PC-9 (cell line): Measurements from ENCODE around the gene OR2V1. TPM values are rescaled to one million over a fixed set of nuclear protein-coding genes. Genes with fewer than 3 reads are reported as not detected.

Experiments
- BruUV-seq: library from RNA; stranded (reverse); fragments of 400-500 nt; replicated peaks from 2 replicates; lab custom pipeline; 2021; lab: Mats Ljungman, UMichigan
- CTCF ChIA-PET: fragments of 300-600 bp; sonication (Branson Sonifier 250); formaldehyde crosslinking; loops from one replicate; lab custom pipeline; 2022; ENCODE audit warnings: antibody characterized with exemption; lab: Charles Lee
- POLR2A ChIA-PET: fragments of 300-600 bp; sonication (Branson Sonifier 250); formaldehyde crosslinking; loops from one replicate; lab custom pipeline; 2022; ENCODE audit warnings: antibody characterized with exemption; ENCODE audit not compliant: unreplicated experiment; lab: Charles Lee
- DNase-seq, 2 experiments: peaks; one replicate each; pipeline versions ENCODE4 v3.0.0 to v3.0.0-alpha.2; 2015 to 2022; ENCODE audit warnings: mixed read lengths in 1 of 2
- H2AFZ ChIP-seq: fragments of 200-600 bp; sonication (generic); 2 replicates; pipeline ENCODE4 v1.8.1; 2017; ENCODE audit warnings: antibody characterized with exemption
- H3F3A ChIP-seq: fragments of 200-600 bp; sonication (generic); 2 replicates; pipeline ENCODE4 v1.8.1; 2017; ENCODE audit warnings: antibody characterized with exemption, mild to moderate bottlenecking, low read depth; ENCODE audit not compliant: insufficient read depth
- H3K27ac ChIP-seq: fragments of 200-600 bp; sonication (generic); 2 replicates; pipeline ENCODE4 v1.6.1; 2016; ENCODE audit warnings: mixed run types
- H3K27me3 ChIP-seq: fragments of 200-600 bp; sonication (generic); 2 replicates; pipeline ENCODE4 v1.6.1; 2016; ENCODE audit warnings: low read depth, mixed run types; ENCODE audit not compliant: insufficient read depth
- H3K36me3 ChIP-seq: fragments of 200-600 bp; sonication (generic); 2 replicates; pipeline ENCODE4 v1.6.1; 2016; ENCODE audit warnings: low read depth, mixed run types
- H3K4me1 ChIP-seq: fragments of 200-600 bp; sonication (generic); replicated peaks from 2 replicates; pipeline ENCODE4 v1.6.1; 2016; ENCODE audit warnings: mixed run types; ENCODE audit not compliant: insufficient read depth
- H3K4me2 ChIP-seq: fragments of 200-600 bp; sonication (generic); 2 replicates; pipeline ENCODE4 v1.6.1; 2017; ENCODE audit warnings: mixed run types
- H3K4me3 ChIP-seq: fragments of 200-600 bp; sonication (generic); 2 replicates; pipeline ENCODE4 v1.6.1; 2016; ENCODE audit warnings: mixed run types
- H3K79me2 ChIP-seq: fragments of 200-600 bp; sonication (generic); 2 replicates; pipeline ENCODE4 v1.6.1; 2017; ENCODE audit warnings: low read depth, mixed run types
- H3K9me2 ChIP-seq: fragments of 200-600 bp; sonication (generic); 2 replicates; pipeline ENCODE4 v1.8.1; 2017; ENCODE audit warnings: mild to moderate bottlenecking; ENCODE audit not compliant: insufficient read depth
- H3K9me3 ChIP-seq: fragments of 200-600 bp; sonication (generic); 2 replicates; pipeline ENCODE4 v1.8.1; 2016; ENCODE audit warnings: low read depth; ENCODE audit not compliant: insufficient read depth
- H4K20me1 ChIP-seq: fragments of 200-600 bp; sonication (generic); 2 replicates; pipeline ENCODE4 v1.8.1; 2017; ENCODE audit not compliant: insufficient read depth
- EZH2 ChIP-seq: fragments of 200-600 bp; sonication (generic); IDR thresholded peaks from 2 replicates; pipeline ENCODE4 v1.8.0; 2017; ENCODE audit warnings: antibody characterized with exemption, low read depth
- intact Hi-C: fragments of 100-400 bp; cut with micrococcal nuclease; formaldehyde crosslinking; loops from one replicate; pipeline ENCODE4 v1.10.0; 2022; ENCODE audit not compliant: unreplicated experiment
- total RNA-seq: library from RNA; stranded (reverse); gene quantifications from 2 replicates; pipeline ENCODE4 v1.2.3, GENCODE V29; 2021
- TF ChIP-seq, protein P1 (sequence below): fragments of 200-600 bp; sonication (generic); conservative IDR thresholded peaks from 2 replicates; pipeline ENCODE4 v1.6.1; 2017; ENCODE audit warnings: mixed run types, antibody characterized with exemption, mild to moderate bottlenecking, moderate library complexity

The OR2V1 gene
- total RNA-seq, 1 experiment from 2014 or later = not detected

DNA sequence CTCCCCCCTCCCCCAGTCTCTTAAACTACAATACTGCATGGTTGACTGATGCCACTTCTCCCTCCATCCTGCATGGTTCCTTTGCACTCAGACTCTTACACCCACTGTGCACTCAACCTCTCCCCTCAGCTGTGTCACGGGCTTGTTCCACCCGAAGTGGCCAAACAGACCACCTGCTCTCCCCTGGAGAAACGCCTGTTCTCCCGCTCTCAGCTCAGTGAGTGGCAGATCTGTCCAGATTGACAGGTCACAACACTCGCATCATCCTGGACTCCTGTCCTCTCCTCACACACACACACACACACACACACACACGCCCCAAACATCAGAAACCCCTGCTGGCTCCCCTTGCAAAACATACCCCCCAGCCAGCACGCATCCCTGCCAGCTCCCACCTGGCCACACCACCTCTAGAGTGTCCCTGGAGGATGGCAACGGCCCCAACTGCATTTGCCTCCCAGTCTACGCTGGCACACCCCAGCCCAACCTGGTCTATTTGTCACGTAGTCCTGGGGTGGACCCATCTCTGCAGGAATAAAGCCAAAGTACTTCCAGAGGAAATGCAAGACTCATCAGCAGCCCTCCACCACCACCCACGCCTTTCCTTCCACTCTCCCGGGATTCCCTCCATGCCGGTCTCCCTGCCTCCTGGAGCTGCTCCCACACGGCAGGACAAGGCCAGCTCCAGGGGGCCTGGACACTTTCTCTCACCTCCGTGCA lies 2.9 kb downstream of the OR2V1 start:
- intact Hi-C loops = no loop called here
- POLR2A ChIA-PET = no interaction called here

DNA sequence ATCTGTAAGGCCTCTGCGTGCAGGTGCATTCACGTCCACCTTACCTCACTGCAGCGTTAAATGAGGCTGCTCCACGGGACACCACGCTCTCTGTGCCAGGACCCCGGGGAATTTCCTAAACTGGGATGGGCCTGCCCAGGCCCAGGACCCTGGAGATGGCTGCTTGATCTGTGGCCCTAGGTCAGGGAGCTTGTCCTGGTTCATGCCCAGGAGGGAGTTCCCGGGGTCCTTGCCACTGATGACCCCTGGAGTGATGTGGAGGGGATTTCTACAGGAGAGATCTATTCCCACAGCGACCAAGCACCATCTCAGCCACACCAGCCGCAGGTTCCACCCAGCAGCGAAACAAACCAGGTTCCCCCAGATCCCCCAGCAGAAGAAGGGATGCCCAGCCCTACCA lies 3.5 kb downstream of the OR2V1 start:
- Histone ChIP-seq H2AFZ (no peak overlapping the region), H3K4me1 (no peaks in the 10 kb centered on the region), H3K9me2 (no peaks in the 10 kb centered on the region), H3K4me2 (no peak overlapping the region), H4K20me1 (no peaks in the 10 kb centered on the region), H3K9me3 (no peaks in the 10 kb centered on the region), H3K79me2 (no peaks in the 10 kb centered on the region), H3K36me3 (no peaks in the 10 kb centered on the region), H3K27me3 (no peaks in the 10 kb centered on the region), H3K27ac (no peak overlapping the region), H3K4me3 (no peak overlapping the region), H3F3A (no peaks in the 10 kb centered on the region)
- no peak for DNase-seq
- TF ChIP-seq, protein P1, sequence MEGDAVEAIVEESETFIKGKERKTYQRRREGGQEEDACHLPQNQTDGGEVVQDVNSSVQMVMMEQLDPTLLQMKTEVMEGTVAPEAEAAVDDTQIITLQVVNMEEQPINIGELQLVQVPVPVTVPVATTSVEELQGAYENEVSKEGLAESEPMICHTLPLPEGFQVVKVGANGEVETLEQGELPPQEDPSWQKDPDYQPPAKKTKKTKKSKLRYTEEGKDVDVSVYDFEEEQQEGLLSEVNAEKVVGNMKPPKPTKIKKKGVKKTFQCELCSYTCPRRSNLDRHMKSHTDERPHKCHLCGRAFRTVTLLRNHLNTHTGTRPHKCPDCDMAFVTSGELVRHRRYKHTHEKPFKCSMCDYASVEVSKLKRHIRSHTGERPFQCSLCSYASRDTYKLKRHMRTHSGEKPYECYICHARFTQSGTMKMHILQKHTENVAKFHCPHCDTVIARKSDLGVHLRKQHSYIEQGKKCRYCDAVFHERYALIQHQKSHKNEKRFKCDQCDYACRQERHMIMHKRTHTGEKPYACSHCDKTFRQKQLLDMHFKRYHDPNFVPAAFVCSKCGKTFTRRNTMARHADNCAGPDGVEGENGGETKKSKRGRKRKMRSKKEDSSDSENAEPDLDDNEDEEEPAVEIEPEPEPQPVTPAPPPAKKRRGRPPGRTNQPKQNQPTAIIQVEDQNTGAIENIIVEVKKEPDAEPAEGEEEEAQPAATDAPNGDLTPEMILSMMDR = no peak
- TF ChIP-seq EZH2 = no peak
- intact Hi-C loops = no loop called here
- BruUV-seq = no TSS peak
- POLR2A ChIA-PET = no interaction called here
- CTCF ChIA-PET = no interaction called here

More for the DNA sequence above, 2.9 kb downstream of the OR2V1 start:
- no peaks in the 10 kb centered on the region for H3F3A ChIP-seq
- H2AFZ ChIP-seq = no peak overlapping the region
- no peaks in the 10 kb centered on the region for H3K27me3 ChIP-seq
- no peak overlapping the region for H3K27ac ChIP-seq
- H4K20me1 ChIP-seq = no peaks in the 10 kb centered on the region
- H3K36me3 ChIP-seq = no peaks in the 10 kb centered on the region
- no peaks in the 10 kb centered on the region for H3K9me2 ChIP-seq
- H3K79me2 ChIP-seq = no peaks in the 10 kb centered on the region
- DNase-seq = no peak
- BruUV-seq = no TSS peak
- H3K9me3 ChIP-seq = no peaks in the 10 kb centered on the region
- TF ChIP-seq EZH2 = no peak
- TF ChIP-seq, protein P1 = no peak
- no peak overlapping the region for H3K4me2 ChIP-seq
- H3K4me3 ChIP-seq = no peak overlapping the region
- H3K4me1 ChIP-seq = peaks cover 3% of the 10 kb centered on the region
- CTCF ChIA-PET = no interaction called here

DNA sequence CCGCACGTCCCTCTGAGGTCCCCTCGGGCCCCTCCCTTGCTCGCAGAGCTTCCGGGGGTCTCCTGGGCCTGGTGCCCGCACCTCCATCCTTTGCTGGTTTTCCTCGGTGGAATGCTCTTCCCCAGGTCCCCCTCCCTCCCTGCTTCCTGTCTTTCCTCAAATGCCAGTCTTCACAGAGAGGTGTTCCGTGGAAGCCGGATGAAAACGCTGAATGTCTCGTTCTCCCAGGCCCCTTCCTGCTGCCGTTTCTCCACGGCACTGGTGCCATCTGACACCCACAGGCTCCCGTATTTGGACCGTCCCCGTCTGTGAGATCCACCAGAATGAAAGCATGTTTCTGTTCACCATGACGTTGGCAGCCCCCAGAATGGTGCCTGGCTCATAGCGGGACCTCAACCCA lies 4.1 kb downstream of the OR2V1 start:
- no peak overlapping the region for H3K4me2 ChIP-seq
- H3K79me2 ChIP-seq = no peaks in the 10 kb centered on the region
- H3K4me1 ChIP-seq = no peaks in the 10 kb centered on the region
- no peaks in the 10 kb centered on the region for H4K20me1 ChIP-seq
- no peaks in the 10 kb centered on the region for H3K9me3 ChIP-seq
- H3K9me2 ChIP-seq = no peaks in the 10 kb centered on the region
- no peak overlapping the region for H2AFZ ChIP-seq
- CTCF ChIA-PET = no interaction called here
- H3K27me3 ChIP-seq = no peaks in the 10 kb centered on the region
- H3K36me3 ChIP-seq = no peaks in the 10 kb centered on the region
- DNase-seq = no peak
- H3K27ac ChIP-seq = no peak overlapping the region
- POLR2A ChIA-PET = no interaction called here
- TF ChIP-seq, protein P1 = no peak
- TF ChIP-seq EZH2 = no peak
- no peaks in the 10 kb centered on the region for H3F3A ChIP-seq
- BruUV-seq = no TSS peak
- intact Hi-C loops = no loop called here
- H3K4me3 ChIP-seq = no peak overlapping the region
